K562 (cell line): ENCODE measurements around the gene VSIG10L. TPM values are rescaled to one million over a fixed set of nuclear protein-coding genes. Genes with fewer than 3 reads are reported as not detected.

ENCODE experiments used
- BCL6 ChIP-seq: fragments of 250-450 bp; sonication (Bioruptor Pico); IDR thresholded peaks from 2 replicates; pipeline ENCODE4 v1.4.0; 2020
- CLOCK ChIP-seq: fragments of 250-450 bp; sonication (Bioruptor Pico); IDR thresholded peaks from 2 replicates; pipeline ENCODE4 v1.4.0; 2020; ENCODE audit warnings: mild to moderate bottlenecking, moderate library complexity, borderline replicate concordance
- EGR1 ChIP-seq: fragments of 450-650 bp; conservative IDR thresholded peaks from 2 replicates; pipeline ENCODE4 v1.6.1; 2017; ENCODE audit warnings: mild to moderate bottlenecking
- EZH2 ChIP-seq: IDR thresholded peaks from 2 replicates; pipeline ENCODE4 v1.6.1; 2012; ENCODE audit warnings: low read depth, mild to moderate bottlenecking, inconsistent platforms, low read length, borderline replicate concordance
- HOXB6 ChIP-seq: fragments of 250-450 bp; sonication (Bioruptor Pico); IDR thresholded peaks from 2 replicates; pipeline ENCODE4 v1.5.1; 2022; ENCODE audit warnings: mild to moderate bottlenecking, borderline replicate concordance
- KLF6 ChIP-seq: fragments of 250-450 bp; sonication (Bioruptor Pico); IDR thresholded peaks from 2 replicates; pipeline ENCODE4 v1.4.0; 2020; ENCODE audit warnings: mild to moderate bottlenecking, moderate library complexity, borderline replicate concordance
- NFIX ChIP-seq: fragments of 250-450 bp; sonication (Bioruptor Pico); IDR thresholded peaks from 2 replicates; pipeline ENCODE4 v1.4.0; 2020; ENCODE audit warnings: low read depth, mild to moderate bottlenecking, moderate library complexity
- PTBP1 ChIP-seq: fragments of 200-400 bp; formaldehyde crosslinking; IDR thresholded peaks from 2 replicates; pipeline ENCODE4 v1.6.1; 2017; ENCODE audit warnings: low read depth, low read length
- TAF1 ChIP-seq: IDR thresholded peaks from 2 replicates; pipeline ENCODE4 v1.6.1; 2011; ENCODE audit warnings: mild to moderate bottlenecking, low read length, moderate library complexity; ENCODE audit not compliant: insufficient read depth, control insufficient read depth, severe bottlenecking; ENCODE audit errors: extremely low read depth
- TEAD4 ChIP-seq, 2 experiments: sonication (generic) in 1 of 2; formaldehyde crosslinking in 1 of 2; IDR thresholded peaks; 2 replicates each; pipeline versions ENCODE4 v1.6.1 to v1.8.0; 2012 to 2022; ENCODE audit warnings: borderline replicate concordance in 1 of 2, inconsistent platforms in 1 of 2, low read length in 1 of 2, mild to moderate bottlenecking in 1 of 2, missing genetic modification reagents in 1 of 2
- ZBTB5 ChIP-seq: fragments of 450-650 bp; IDR thresholded peaks from 2 replicates; pipeline ENCODE4 v1.6.1; 2017; ENCODE audit warnings: antibody characterized with exemption
- ZFP36 ChIP-seq: fragments of 150-350 bp; IDR thresholded peaks from 2 replicates; pipeline ENCODE4 v1.6.1; 2018; ENCODE audit warnings: low read length, low read depth; ENCODE audit not compliant: partially characterized antibody
- ZKSCAN3 ChIP-seq: fragments of 250-450 bp; sonication (Bioruptor Pico); IDR thresholded peaks from 2 replicates; pipeline ENCODE4 v1.4.0; 2020
- ZNF76 ChIP-seq: fragments of 250-450 bp; sonication (Bioruptor Pico); IDR thresholded peaks from 2 replicates; pipeline ENCODE4 v1.4.0; 2020; ENCODE audit warnings: mild to moderate bottlenecking, moderate library complexity, borderline replicate concordance
- polyA plus RNA-seq, 8 experiments: library from polyadenylated mRNA; depleted of rRNA in 4 of 8; stranded (reverse) in 5 of 8; unstranded in 3 of 8; fragments of >200 nt; fragmentation: Nextera tagmentation in 2 of 8; fragmentation: Illumina TruSeq in 1 of 8; extraction: Ambion mirVana in 2 of 8; extraction: Trizol in 1 of 8; gene quantifications; 2 replicates each; pipeline versions ENCODE4 v1.2.1 to v1.2.3, GENCODE V29; 2011 to 2014; ENCODE audit warnings: inconsistent platforms in 1 of 8, missing spikeins in 1 of 8
- total RNA-seq, 7 experiments: library from RNA; depleted of rRNA in 6 of 7; stranded (reverse); fragments of >200 nt in 6 of 7; fragmentation: Illumina TruSeq in 2 of 7; extraction: Trizol in 2 of 7; gene quantifications; 2 replicates each; pipeline versions ENCODE4 v1.2.1 to v1.2.3, GENCODE V29; 2011 to 2021; ENCODE audit warnings: low replicate concordance in 1 of 7
- TF ChIP-seq, protein P1 (sequence below): IDR thresholded peaks from 3 replicates; pipeline ENCODE4 v1.6.1; 2011; ENCODE audit warnings: borderline replicate concordance, mild to moderate bottlenecking; ENCODE audit not compliant: insufficient read length, insufficient read depth
- TF ChIP-seq, protein P2 (sequence below): fragments of 250-450 bp; sonication (Bioruptor Pico); IDR thresholded peaks from 2 replicates; pipeline ENCODE4 v1.8.0; 2022; ENCODE audit warnings: inconsistent platforms, mild to moderate bottlenecking, moderate library complexity, borderline replicate concordance
- TF ChIP-seq, protein P3 (sequence below): fragments of 250-450 bp; sonication (Bioruptor Pico); IDR thresholded peaks from 2 replicates; pipeline ENCODE4 v1.8.0; 2022; ENCODE audit warnings: moderate library complexity, mild to moderate bottlenecking, inconsistent platforms

The VSIG10L gene
- total and polyA plus RNA-seq, 9 of the 15 experiments (the other 6 are each of a cell fraction or from before 2014, with no cell fraction given), result 1.1 to 7.6 (median 2.2) TPM

DNA sequence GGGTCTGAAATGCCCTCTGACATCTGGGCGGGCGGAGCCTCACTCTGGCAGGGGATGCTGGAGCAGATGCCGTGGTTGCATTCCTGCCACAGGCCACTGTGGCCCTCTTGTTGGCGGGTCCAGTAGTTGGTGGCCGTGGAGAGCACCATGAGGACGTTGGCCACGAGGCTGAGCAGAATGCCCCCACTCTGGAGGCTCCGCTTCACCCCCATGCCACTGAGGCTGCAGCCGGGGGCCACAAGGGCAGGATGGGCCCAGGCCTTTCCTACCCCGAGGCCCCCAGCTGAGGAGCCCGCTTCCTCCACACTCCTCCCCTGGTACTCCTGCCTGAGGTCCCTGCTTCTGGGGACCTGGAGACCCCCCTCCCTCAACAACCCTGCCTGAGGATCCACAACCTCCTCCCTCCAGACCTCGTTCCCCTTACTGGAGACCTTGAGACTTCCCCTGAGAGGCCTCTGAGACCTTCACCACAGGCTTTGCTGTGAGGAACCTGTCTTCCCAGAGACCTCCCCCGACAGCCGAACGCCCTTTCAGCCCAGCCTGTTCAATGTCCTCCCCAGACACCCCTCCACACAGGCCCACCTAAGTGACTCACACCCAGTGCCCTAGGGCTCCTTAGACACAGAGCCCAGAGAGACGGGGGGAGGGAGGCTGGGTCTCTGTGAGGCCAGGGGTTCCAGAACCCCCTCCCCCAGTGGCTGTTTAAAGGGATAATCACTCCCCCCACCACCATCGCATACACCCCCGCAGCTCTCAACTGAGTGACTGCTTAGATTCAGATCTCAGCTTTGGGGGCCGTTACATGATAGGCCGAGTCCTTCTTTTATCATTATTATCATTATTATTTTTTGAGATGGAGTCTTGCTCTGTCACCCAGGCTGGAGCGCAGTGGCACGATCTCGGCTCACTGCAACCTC is 26.7 kb upstream of the VSIG10L start, which contains the start of gene CLDND2 (continued):
- TF ChIP-seq CLOCK (CRISPR knock-in tag), result no peak
- no peak for TF ChIP-seq ZBTB5
- TF ChIP-seq BCL6 (CRISPR knock-in tag), result no peak
- no peak for TF ChIP-seq NFIX (CRISPR knock-in tag)
- TF ChIP-seq ZFP36, result no peak
- TF ChIP-seq, protein P1, sequence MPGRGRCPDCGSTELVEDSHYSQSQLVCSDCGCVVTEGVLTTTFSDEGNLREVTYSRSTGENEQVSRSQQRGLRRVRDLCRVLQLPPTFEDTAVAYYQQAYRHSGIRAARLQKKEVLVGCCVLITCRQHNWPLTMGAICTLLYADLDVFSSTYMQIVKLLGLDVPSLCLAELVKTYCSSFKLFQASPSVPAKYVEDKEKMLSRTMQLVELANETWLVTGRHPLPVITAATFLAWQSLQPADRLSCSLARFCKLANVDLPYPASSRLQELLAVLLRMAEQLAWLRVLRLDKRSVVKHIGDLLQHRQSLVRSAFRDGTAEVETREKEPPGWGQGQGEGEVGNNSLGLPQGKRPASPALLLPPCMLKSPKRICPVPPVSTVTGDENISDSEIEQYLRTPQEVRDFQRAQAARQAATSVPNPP, result no peak
- TF ChIP-seq EZH2, result no peak
- no peak for TF ChIP-seq ZKSCAN3 (CRISPR knock-in tag)
- TF ChIP-seq TAF1, result no peak
- peak; percentile 79 for TF ChIP-seq EGR1
- TF ChIP-seq, protein P2, sequence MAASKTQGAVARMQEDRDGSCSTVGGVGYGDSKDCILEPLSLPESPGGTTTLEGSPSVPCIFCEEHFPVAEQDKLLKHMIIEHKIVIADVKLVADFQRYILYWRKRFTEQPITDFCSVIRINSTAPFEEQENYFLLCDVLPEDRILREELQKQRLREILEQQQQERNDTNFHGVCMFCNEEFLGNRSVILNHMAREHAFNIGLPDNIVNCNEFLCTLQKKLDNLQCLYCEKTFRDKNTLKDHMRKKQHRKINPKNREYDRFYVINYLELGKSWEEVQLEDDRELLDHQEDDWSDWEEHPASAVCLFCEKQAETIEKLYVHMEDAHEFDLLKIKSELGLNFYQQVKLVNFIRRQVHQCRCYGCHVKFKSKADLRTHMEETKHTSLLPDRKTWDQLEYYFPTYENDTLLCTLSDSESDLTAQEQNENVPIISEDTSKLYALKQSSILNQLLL (CRISPR knock-in tag), result no peak
- TF ChIP-seq ZNF76 (CRISPR knock-in tag), result no peak
- TF ChIP-seq KLF6 (CRISPR knock-in tag), result no peak
- no peak for TF ChIP-seq TEAD4 (IDR thresholded peaks at IDR 0.05; ENCODE audit: low read length)
- 0 out of 2 replicates have a peak, but pooled peaks have one; percentile 59 for TF ChIP-seq TEAD4 (CRISPR knock-in tag; IDR thresholded peaks at IDR 0.05; ENCODE audit: borderline replicate concordance)
- TF ChIP-seq, protein P3, sequence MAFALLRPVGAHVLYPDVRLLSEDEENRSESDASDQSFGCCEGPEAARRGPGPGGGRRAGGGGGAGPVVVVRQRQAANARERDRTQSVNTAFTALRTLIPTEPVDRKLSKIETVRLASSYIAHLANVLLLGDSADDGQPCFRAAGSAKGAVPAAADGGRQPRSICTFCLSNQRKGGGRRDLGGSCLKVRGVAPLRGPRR, result no peak
- TF ChIP-seq PTBP1, result no peak
- TF ChIP-seq HOXB6 (CRISPR knock-in tag), result no peak
